CD14-positive monocyte (primary cell): ENCODE data around the gene H1-8. TPM values are rescaled to one million over a fixed set of nuclear protein-coding genes. Genes with fewer than 3 reads are reported as not detected.

ENCODE experiments used
- DNase-seq, 3 donors: peaks; one replicate each; pipeline ENCODE4 v3.0.0-alpha.2; 2011 to 2022
- H2AFZ ChIP-seq: 2 replicates; pipeline ENCODE4 v1.6.0; 2012; ENCODE audit warnings: mild to moderate bottlenecking, low read depth, low read length, inconsistent platforms; ENCODE audit not compliant: insufficient read depth, poor library complexity, severe bottlenecking
- H3K27ac ChIP-seq, 2 donors: 1 replicate in 1 of 2; 2 replicates in 1 of 2; pipeline ENCODE4 v1.5.1; 2012 to 2013; ENCODE audit warnings: low read length in 2 of 2, control low read depth in 1 of 2, inconsistent platforms in 1 of 2, low read depth in 1 of 2, mild to moderate bottlenecking in 1 of 2
- H3K27me3 ChIP-seq, 2 donors: one replicate each; pipeline versions ENCODE4 v1.6.0 to v1.6.1; 2011 to 2013; ENCODE audit warnings: low read length in 2 of 2; ENCODE audit not compliant: control insufficient read depth in 2 of 2, insufficient read depth in 2 of 2
- H3K36me3 ChIP-seq, 2 donors: replicated peaks in 1 of 2; 1 replicate in 1 of 2; 2 replicates in 1 of 2; pipeline versions ENCODE4 v1.5.1 to v1.6.1; 2012 to 2013; ENCODE audit warnings: low read length in 2 of 2, control low read depth in 1 of 2, inconsistent platforms in 1 of 2, mild to moderate bottlenecking in 1 of 2; ENCODE audit not compliant: insufficient read depth in 2 of 2, control insufficient read depth in 1 of 2
- H3K4me1 ChIP-seq, 2 donors: 1 replicate in 1 of 2; 2 replicates in 1 of 2; pipeline versions ENCODE4 v1.5.1 to v1.6.1; 2012 to 2013; ENCODE audit warnings: low read length in 2 of 2, control low read depth in 1 of 2, inconsistent platforms in 1 of 2, mild to moderate bottlenecking in 1 of 2, moderate library complexity in 1 of 2; ENCODE audit not compliant: insufficient read depth in 2 of 2, control insufficient read depth in 1 of 2
- H3K4me2 ChIP-seq: replicated peaks from 2 replicates; pipeline ENCODE3; 2012; ENCODE audit warnings: low read length, moderate library complexity, mild to moderate bottlenecking; ENCODE audit not compliant: poor library complexity, severe bottlenecking; ENCODE audit errors: extremely low read depth
- H3K4me3 ChIP-seq, 3 experiments: fragments of 200-600 bp in 1 of 3; sonication (generic) in 1 of 3; replicated peaks in 1 of 3; 1 replicate in 2 of 3; 2 replicates in 1 of 3; pipeline ENCODE4 v1.5.1; 2011 to 2013; ENCODE audit warnings: low read length in 3 of 3, mild to moderate bottlenecking in 3 of 3, control low read depth in 2 of 3, low read depth in 2 of 3, inconsistent platforms in 1 of 3, moderate library complexity in 1 of 3
- H3K79me2 ChIP-seq: 2 replicates; pipeline ENCODE4 v1.6.0; 2012; ENCODE audit warnings: mild to moderate bottlenecking, control low read depth, inconsistent platforms, low read length, moderate library complexity; ENCODE audit not compliant: insufficient read depth
- H3K9ac ChIP-seq: 2 replicates; pipeline ENCODE4 v1.6.0; 2017; ENCODE audit warnings: low read length, mild to moderate bottlenecking; ENCODE audit not compliant: insufficient read depth, poor library complexity, severe bottlenecking
- H3K9me3 ChIP-seq, 2 donors: replicated peaks in 1 of 2; 1 replicate in 1 of 2; 2 replicates in 1 of 2; pipeline versions ENCODE4 v1.5.1 to v1.6.1; 2012 to 2013; ENCODE audit warnings: low read length in 2 of 2, control low read depth in 1 of 2; ENCODE audit not compliant: control insufficient read depth in 1 of 2, insufficient read depth in 1 of 2
- H4K20me1 ChIP-seq: 2 replicates; pipeline ENCODE4 v1.6.0; 2012; ENCODE audit warnings: mild to moderate bottlenecking, low read length, control low read depth, moderate library complexity; ENCODE audit not compliant: insufficient read depth
- H3K27ac Mint-ChIP-seq, 7 donors: one replicate each; pipeline ENCODE4 v1.8.0; 2020; ENCODE audit warnings: mild to moderate bottlenecking in 7 of 7, mixed read lengths in 7 of 7, moderate library complexity in 6 of 7, inconsistent platforms in 2 of 7
- H3K27me3 Mint-ChIP-seq, 3 donors: one replicate each; pipeline ENCODE4 v1.8.0; 2021 to 2022; ENCODE audit warnings: low read depth in 3 of 3, mild to moderate bottlenecking in 3 of 3, mixed read lengths in 3 of 3, moderate library complexity in 3 of 3, inconsistent platforms in 1 of 3
- H3K36me3 Mint-ChIP-seq, 2 donors: one replicate each; pipeline ENCODE4 v1.8.0; 2020; ENCODE audit warnings: mixed read lengths in 2 of 2, inconsistent platforms in 1 of 2, mild to moderate bottlenecking in 1 of 2
- H3K4me1 Mint-ChIP-seq: one replicate; pipeline ENCODE4 v1.8.0; 2020; ENCODE audit warnings: mild to moderate bottlenecking, mixed read lengths
- H3K4me3 Mint-ChIP-seq, 2 donors: one replicate each; pipeline ENCODE4 v1.8.0; 2020; ENCODE audit warnings: mild to moderate bottlenecking in 2 of 2, mixed read lengths in 2 of 2, moderate library complexity in 1 of 2
- H3K9me3 Mint-ChIP-seq, 7 donors: one replicate each; pipeline ENCODE4 v1.8.0; 2020 to 2022; ENCODE audit warnings: mixed read lengths in 7 of 7, mild to moderate bottlenecking in 6 of 7, moderate library complexity in 6 of 7, inconsistent platforms in 2 of 7
- WGBS: methylation state at CpG from one replicate; pipeline ENCODE4 v1.1.5; 2013; ENCODE audit warnings: missing lambda C conversion rate; ENCODE audit not compliant: insufficient coverage; 5-methylcytosine and 5-hydroxymethylcytosine counted together
- intact Hi-C, 2 donors: fragments of 100-400 bp; cut with micrococcal nuclease; formaldehyde crosslinking; loops; one replicate each; pipeline versions ENCODE4 v1.15.0 to v1.15.1; 2023
- polyA plus RNA-seq, 3 donors: library from polyadenylated mRNA; depleted of rRNA in 1 of 3; unstranded in 2 of 3; stranded (reverse) in 1 of 3; fragments of 300-500 nt in 2 of 3; fragments of >200 nt in 1 of 3; fragmentation: Illumina TruSeq in 2 of 3; gene quantifications; 1 replicate in 2 of 3; 2 replicates in 1 of 3; pipeline ENCODE4 v1.2.3, GENCODE V29; 2012 to 2021
- TF ChIP-seq, protein P1 (sequence below): fragments of 200-600 bp; IDR thresholded peaks from one replicate; pipeline ENCODE4 v1.8.0; 2022; ENCODE audit warnings: antibody characterized with exemption, mild to moderate bottlenecking

H1-8 gene
- polyA plus RNA-seq, 3 donors: not detected

DNA sequence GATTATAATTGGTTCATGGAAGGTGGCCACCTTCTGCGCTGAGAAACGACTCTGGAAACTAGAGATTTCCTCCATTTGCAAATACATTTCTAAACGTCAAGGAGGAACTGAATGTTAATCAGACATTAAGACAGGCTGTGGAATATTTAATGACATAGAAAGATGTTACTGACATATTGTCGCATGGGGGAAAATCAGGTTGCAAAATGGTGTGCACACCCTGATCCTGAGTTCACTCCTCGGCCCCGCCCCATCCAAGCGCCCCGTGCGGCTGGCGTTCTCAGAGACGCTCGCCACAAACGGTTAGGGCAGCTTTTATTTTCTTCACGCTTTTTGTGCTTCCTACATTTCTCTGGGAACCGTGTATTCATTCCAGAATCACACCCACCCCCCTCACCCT lies 10.7 kb downstream of the H1-8 start:
- H3K4me2 ChIP-seq: peak overlapping the region; percentile 54
- peak overlapping the region in 1 of 3 experiments; percentile 23 for H3K4me3 ChIP-seq
- peak overlapping the region; percentile 64 to 92 (median 86) for H3K27ac Mint-ChIP-seq
- H3K4me1 Mint-ChIP-seq: peaks cover 48% of the 10 kb centered on the region
- H2AFZ ChIP-seq: peak overlapping the region; percentile 58
- H3K79me2 ChIP-seq: no peaks in the 10 kb centered on the region
- peaks cover 28 to 39% of the 10 kb centered on the region in 2 donors for H3K36me3 ChIP-seq
- WGBS: 0% methylated on average over 9 of the region's 15 CpGs
- H3K36me3 Mint-ChIP-seq: peaks cover 32 to 39% of the 10 kb centered on the region in 2 donors
- intact Hi-C loops: no loop called here
- peak; percentile 70 to 80 (median 76) for DNase-seq
- H3K27ac ChIP-seq: peak overlapping the region; percentile 32 to 60
- TF ChIP-seq, protein P1, sequence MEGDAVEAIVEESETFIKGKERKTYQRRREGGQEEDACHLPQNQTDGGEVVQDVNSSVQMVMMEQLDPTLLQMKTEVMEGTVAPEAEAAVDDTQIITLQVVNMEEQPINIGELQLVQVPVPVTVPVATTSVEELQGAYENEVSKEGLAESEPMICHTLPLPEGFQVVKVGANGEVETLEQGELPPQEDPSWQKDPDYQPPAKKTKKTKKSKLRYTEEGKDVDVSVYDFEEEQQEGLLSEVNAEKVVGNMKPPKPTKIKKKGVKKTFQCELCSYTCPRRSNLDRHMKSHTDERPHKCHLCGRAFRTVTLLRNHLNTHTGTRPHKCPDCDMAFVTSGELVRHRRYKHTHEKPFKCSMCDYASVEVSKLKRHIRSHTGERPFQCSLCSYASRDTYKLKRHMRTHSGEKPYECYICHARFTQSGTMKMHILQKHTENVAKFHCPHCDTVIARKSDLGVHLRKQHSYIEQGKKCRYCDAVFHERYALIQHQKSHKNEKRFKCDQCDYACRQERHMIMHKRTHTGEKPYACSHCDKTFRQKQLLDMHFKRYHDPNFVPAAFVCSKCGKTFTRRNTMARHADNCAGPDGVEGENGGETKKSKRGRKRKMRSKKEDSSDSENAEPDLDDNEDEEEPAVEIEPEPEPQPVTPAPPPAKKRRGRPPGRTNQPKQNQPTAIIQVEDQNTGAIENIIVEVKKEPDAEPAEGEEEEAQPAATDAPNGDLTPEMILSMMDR: no peak
- no peaks in the 10 kb centered on the region for H3K27me3 ChIP-seq
- peaks cover 0 to 3% (median 0%) of the 10 kb centered on the region in 3 donors for H3K27me3 Mint-ChIP-seq
- no peaks in the 10 kb centered on the region for H4K20me1 ChIP-seq
- no peaks in the 10 kb centered on the region for H3K9me3 Mint-ChIP-seq
- peak overlapping the region; percentile 38 for H3K9ac ChIP-seq
- H3K9me3 ChIP-seq: no peaks in the 10 kb centered on the region
- peaks cover 34 to 47% of the 10 kb centered on the region in 2 donors for H3K4me1 ChIP-seq
- peak overlapping the region; percentile 54 to 80 for H3K4me3 Mint-ChIP-seq

DNA sequence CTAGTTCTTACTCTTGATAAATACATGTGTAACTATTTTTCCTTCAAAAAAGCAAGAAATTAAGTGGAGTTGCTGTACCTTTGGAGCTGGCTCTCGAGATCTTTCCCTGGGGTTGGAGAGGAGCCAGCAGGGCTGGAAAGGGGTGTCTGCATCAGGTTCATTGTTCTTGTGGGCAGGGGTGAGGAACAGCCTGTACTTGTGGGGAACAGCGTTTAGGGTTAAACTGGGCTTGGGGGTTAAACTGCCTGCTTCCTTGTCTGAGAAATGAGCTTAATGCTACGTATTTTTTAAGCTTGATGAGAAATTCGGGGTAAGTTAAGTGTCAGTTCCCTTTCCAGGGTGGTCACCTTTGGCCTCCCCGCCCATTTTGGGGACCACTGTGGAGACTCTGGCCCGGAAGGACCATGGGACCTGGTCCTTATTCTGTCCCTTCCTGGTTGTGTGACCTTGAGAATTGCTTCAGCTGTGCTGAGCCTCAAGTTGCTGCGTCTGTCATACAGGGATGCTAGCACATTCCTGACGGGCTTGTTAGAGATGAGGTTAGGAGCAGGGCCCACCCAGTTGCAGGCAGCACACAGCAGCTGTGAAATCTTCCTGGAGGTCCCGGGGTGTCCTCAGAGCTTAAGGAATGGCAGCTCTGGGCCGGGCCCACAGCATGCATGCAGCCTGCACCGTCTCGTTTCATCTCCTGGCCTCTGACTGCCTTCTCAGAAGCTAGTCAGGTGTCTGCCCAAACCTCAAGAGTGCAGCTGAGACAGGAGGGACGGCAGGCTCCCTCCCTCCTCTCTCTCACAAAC lies 11.6 kb downstream of the H1-8 start:
- intact Hi-C loops: no loop called here
- H2AFZ ChIP-seq: peak overlapping the region; percentile 58
- H3K36me3 ChIP-seq: peaks cover 36 to 47% of the 10 kb centered on the region in 2 donors
- no peaks in the 10 kb centered on the region for H3K79me2 ChIP-seq
- peak overlapping the region; percentile 54 for H3K4me2 ChIP-seq
- peak overlapping the region; percentile 64 to 92 (median 89) for H3K27ac Mint-ChIP-seq
- H4K20me1 ChIP-seq: no peaks in the 10 kb centered on the region
- peaks cover 38 to 45% of the 10 kb centered on the region in 2 donors for H3K36me3 Mint-ChIP-seq
- no peaks in the 10 kb centered on the region for H3K9me3 Mint-ChIP-seq
- peaks cover 0 to 2% (median 0%) of the 10 kb centered on the region in 3 donors for H3K27me3 Mint-ChIP-seq
- TF ChIP-seq, protein P1: no peak
- H3K4me1 Mint-ChIP-seq: peaks cover 40% of the 10 kb centered on the region
- no peaks in the 10 kb centered on the region for H3K9me3 ChIP-seq
- H3K4me1 ChIP-seq: peaks cover 26 to 38% of the 10 kb centered on the region in 2 donors
- no peaks in the 10 kb centered on the region for H3K27me3 ChIP-seq
- DNase-seq: peak in 2 of 3 donors; percentile 20 to 29
- 50% methylated on average over 12 of the region's 13 CpGs for WGBS
- H3K9ac ChIP-seq: peak overlapping the region; percentile 38
- peak overlapping the region; percentile 50 to 80 for H3K4me3 Mint-ChIP-seq
- peak overlapping the region; percentile 17 to 60 for H3K27ac ChIP-seq
- peak overlapping the region in 1 of 3 experiments; percentile 23 for H3K4me3 ChIP-seq
